Peyer's patch (tissue), 4 donors: ENCODE data around the gene MAML2.

ENCODE experiments used
- CTCF ChIP-seq, 6 experiments: fragments of 450-650 bp in 4 of 6; fragments of 200-600 bp in 2 of 6; sonication (generic) in 1 of 6; IDR thresholded peaks; one replicate each; pipeline ENCODE4 v1.5.1; 2017 to 2019; ENCODE audit warnings: antibody characterized with exemption in 6 of 6, mild to moderate bottlenecking in 3 of 6, moderate library complexity in 1 of 6
- POLR2A ChIP-seq, 2 donors: fragments of 450-650 bp; IDR thresholded peaks; one replicate each; pipeline ENCODE4 v1.5.1; 2017; ENCODE audit warnings: antibody characterized with exemption in 2 of 2, mild to moderate bottlenecking in 2 of 2, moderate library complexity in 2 of 2

- TF ChIP-seq CTCF (IDR thresholded peaks at IDR 0.05) (no peak), POLR2A (IDR thresholded peaks at IDR 0.05) (no peak)
Measured at GRCh38 chr11:96205460-96205809, 137.6 kb downstream of the MAML2 start.
